ENCODE measurements around the gene TRIB2.

Gene TRIB2

DNA sequence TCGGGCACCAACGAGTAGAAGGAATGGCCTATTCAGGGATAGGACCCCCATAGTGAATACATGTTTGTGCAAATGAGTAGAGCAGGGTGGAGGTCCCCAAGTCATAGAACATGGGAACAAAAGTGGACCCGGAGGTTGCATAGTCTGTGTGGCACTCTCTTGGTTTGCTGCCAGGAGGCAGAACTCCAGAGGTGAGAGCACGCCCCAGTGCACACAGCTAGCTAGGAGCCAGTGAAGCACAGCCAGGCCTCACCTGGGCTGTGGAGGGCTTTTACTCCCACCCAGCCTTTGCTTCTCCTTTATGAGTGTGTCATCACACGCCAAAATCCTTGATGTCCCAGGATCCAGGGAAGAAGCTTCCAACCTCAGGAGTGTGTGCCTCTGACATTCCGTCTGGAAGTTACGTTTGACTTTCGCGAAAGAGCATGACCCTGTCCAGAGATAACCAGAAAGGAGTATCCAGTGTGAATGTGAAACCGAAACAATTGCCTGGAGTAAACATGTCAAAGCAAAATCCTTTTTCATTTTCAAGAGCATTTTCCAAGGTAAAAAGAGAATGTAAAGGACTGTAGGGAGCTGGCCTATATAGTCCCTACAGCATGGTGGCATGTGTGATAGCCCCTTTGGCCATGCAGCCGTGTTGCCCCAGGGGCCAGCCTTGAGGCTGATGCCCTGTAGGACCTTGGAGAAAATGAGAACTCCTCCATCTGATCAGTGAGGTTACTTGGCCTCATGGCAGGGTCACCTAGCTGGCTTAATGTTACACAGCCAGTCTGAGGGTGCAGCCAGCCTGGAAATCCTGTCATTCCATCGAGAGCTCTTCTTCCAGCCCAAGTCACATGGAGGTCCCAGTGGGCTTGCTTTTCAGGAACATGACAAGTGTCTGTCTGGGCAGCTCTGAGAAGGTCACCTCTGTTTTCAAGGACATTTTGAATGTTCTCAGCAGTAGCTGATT lies 8.8 kb downstream of the TRIB2 start:
- Histone ChIP-seq H3K79me2 (ENCODE audit: insufficient read depth, low read depth) (no peaks in the 10 kb centered on the region), H3K9ac (no peak overlapping the region), H3K36me3 (ENCODE audit: insufficient read depth) (no peaks in the 10 kb centered on the region), H4K20me1 (ENCODE audit: insufficient read depth) (no peaks in the 10 kb centered on the region), H3K27me3 (ENCODE audit: insufficient read depth, low read depth) (no peaks in the 10 kb centered on the region), H2AFZ (ENCODE audit: low read depth) (no peak overlapping the region), H3K4me1 (ENCODE audit: low read depth, poor library complexity, severe bottlenecking) (peaks cover 18% of the 10 kb centered on the region), H3K27ac (no peak overlapping the region), H3K4me2 (no peak overlapping the region), H3K4me3 (IDR thresholded peaks at IDR 0.05; ENCODE audit: insufficient read depth, low read depth, low read length) (no peak overlapping the region)
- TF ChIP-seq, protein P1, sequence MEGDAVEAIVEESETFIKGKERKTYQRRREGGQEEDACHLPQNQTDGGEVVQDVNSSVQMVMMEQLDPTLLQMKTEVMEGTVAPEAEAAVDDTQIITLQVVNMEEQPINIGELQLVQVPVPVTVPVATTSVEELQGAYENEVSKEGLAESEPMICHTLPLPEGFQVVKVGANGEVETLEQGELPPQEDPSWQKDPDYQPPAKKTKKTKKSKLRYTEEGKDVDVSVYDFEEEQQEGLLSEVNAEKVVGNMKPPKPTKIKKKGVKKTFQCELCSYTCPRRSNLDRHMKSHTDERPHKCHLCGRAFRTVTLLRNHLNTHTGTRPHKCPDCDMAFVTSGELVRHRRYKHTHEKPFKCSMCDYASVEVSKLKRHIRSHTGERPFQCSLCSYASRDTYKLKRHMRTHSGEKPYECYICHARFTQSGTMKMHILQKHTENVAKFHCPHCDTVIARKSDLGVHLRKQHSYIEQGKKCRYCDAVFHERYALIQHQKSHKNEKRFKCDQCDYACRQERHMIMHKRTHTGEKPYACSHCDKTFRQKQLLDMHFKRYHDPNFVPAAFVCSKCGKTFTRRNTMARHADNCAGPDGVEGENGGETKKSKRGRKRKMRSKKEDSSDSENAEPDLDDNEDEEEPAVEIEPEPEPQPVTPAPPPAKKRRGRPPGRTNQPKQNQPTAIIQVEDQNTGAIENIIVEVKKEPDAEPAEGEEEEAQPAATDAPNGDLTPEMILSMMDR (conservative IDR thresholded peaks at IDR 0.05; ENCODE audit: low read depth, low read length): no peak

DNA sequence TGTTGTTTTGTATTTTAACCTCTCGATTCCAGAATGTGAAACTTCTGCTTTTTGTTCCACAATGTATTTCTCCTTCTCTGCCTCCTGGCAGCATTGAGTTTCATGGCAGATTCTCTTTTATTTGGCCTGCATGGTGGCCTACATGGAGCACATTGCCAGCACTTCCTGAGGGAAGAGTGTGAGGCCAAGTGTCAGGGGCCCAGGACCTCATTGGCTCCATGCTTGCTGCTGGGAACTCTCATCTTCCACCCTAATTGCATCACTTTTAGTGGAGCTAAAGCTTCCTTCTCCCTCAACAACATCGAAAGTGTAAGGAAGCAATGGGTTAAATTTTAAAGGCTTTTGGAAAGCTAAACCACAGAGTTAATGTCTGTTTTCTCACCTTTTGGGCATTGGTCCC lies 9.5 kb downstream of the TRIB2 start:
- H3K27me3 ChIP-seq (ENCODE audit: insufficient read depth, low read depth): no peaks in the 10 kb centered on the region
- no peaks in the 10 kb centered on the region for H4K20me1 ChIP-seq (ENCODE audit: insufficient read depth)
- no peak overlapping the region for H3K4me2 ChIP-seq
- no peaks in the 10 kb centered on the region for H3K36me3 ChIP-seq (ENCODE audit: insufficient read depth)
- TF ChIP-seq, protein P1 (conservative IDR thresholded peaks at IDR 0.05; ENCODE audit: low read depth, low read length): no peak
- H2AFZ ChIP-seq (ENCODE audit: low read depth): no peak overlapping the region
- peaks cover 18% of the 10 kb centered on the region for H3K4me1 ChIP-seq (ENCODE audit: low read depth, poor library complexity, severe bottlenecking)
- H3K27ac ChIP-seq: no peak overlapping the region
- no peaks in the 10 kb centered on the region for H3K79me2 ChIP-seq (ENCODE audit: insufficient read depth, low read depth)
- H3K4me3 ChIP-seq (IDR thresholded peaks at IDR 0.05; ENCODE audit: insufficient read depth, low read depth, low read length): no peak overlapping the region
- H3K9ac ChIP-seq: no peak overlapping the region

DNA sequence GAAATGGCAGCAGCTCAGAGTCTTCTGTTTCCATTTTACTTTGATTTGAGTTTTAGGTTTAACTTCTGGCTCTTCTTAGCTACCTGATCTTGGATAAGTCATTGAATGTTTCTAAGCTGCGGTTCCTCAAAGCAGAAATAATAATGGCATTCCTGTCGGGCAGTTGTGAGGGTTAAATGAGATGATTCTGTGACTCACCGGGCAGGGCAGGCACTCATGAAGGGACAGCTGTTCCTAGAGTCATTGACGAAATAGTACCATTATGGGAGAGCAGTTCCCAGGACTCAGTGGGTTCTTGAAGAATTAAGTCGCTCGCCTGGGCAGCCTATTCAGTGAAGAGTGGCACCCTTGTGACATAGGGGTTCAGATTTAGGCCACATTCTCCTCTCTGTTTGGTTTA lies 10.3 kb downstream of the TRIB2 start:
- Histone ChIP-seq H3K27me3 (ENCODE audit: insufficient read depth, low read depth) (no peaks in the 10 kb centered on the region), H4K20me1 (ENCODE audit: insufficient read depth) (no peaks in the 10 kb centered on the region), H3K36me3 (ENCODE audit: insufficient read depth) (no peaks in the 10 kb centered on the region), H3K27ac (no peak overlapping the region), H2AFZ (ENCODE audit: low read depth) (no peak overlapping the region), H3K79me2 (ENCODE audit: insufficient read depth, low read depth) (no peaks in the 10 kb centered on the region), H3K4me1 (ENCODE audit: low read depth, poor library complexity, severe bottlenecking) (peaks cover 18% of the 10 kb centered on the region), H3K4me2 (no peak overlapping the region), H3K4me3 (IDR thresholded peaks at IDR 0.05; ENCODE audit: insufficient read depth, low read depth, low read length) (no peak overlapping the region), H3K9ac (no peak overlapping the region)
- TF ChIP-seq, protein P1 (conservative IDR thresholded peaks at IDR 0.05; ENCODE audit: low read depth, low read length): no peak

DNA sequence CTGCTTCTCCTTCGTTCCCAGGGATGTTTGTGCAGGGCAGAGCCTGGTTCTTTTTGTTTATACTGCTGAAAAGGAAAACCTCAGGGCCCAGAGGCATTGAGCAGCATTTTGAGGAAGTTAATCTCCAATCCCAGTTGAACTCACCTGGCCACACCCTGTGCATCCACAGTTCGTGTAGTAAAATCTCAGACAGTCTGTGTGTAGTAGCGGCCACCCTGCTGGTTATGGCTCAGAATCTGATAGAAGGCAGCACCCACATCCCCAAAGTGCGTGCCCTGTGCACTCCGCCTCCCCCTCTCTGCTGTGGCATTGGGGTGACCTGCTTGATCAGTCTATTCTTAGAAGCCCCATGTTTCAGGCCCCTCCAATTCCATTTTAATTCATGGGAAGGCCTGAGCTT lies 10.9 kb downstream of the TRIB2 start:
- H3K4me1 ChIP-seq (ENCODE audit: low read depth, poor library complexity, severe bottlenecking): peaks cover 18% of the 10 kb centered on the region
- no peak overlapping the region for H3K4me3 ChIP-seq (IDR thresholded peaks at IDR 0.05; ENCODE audit: insufficient read depth, low read depth, low read length)
- H3K36me3 ChIP-seq (ENCODE audit: insufficient read depth): no peaks in the 10 kb centered on the region
- TF ChIP-seq, protein P1 (conservative IDR thresholded peaks at IDR 0.05; ENCODE audit: low read depth, low read length): no peak
- H3K79me2 ChIP-seq (ENCODE audit: insufficient read depth, low read depth): no peaks in the 10 kb centered on the region
- H3K4me2 ChIP-seq: peak overlapping the region; percentile 49; the same call in 1 of the 2 replicates
- H3K27me3 ChIP-seq (ENCODE audit: insufficient read depth, low read depth): no peaks in the 10 kb centered on the region
- H3K27ac ChIP-seq: no peak overlapping the region
- H2AFZ ChIP-seq (ENCODE audit: low read depth): no peak overlapping the region
- H3K9ac ChIP-seq: no peak overlapping the region
- no peaks in the 10 kb centered on the region for H4K20me1 ChIP-seq (ENCODE audit: insufficient read depth)
